ENCODE results near the gene DRICH1.

- TF ChIP-seq EP300 (IDR thresholded peaks at IDR 0.05) (no peak), POLR2AphosphoS5 (IDR thresholded peaks at IDR 0.05) (no peak)
Measured at GRCh38 chr22:23574371-23574811, 57.7 kb downstream of the DRICH1 start.
